Measurements from ENCODE around the gene UBE2D3.
"Not testable (repeated sequence)": the region's sequence is repeated elsewhere in the genome, so short reads cannot be mapped to it uniquely, and the experiment has no call there.

UBE2D3 gene

DNA sequence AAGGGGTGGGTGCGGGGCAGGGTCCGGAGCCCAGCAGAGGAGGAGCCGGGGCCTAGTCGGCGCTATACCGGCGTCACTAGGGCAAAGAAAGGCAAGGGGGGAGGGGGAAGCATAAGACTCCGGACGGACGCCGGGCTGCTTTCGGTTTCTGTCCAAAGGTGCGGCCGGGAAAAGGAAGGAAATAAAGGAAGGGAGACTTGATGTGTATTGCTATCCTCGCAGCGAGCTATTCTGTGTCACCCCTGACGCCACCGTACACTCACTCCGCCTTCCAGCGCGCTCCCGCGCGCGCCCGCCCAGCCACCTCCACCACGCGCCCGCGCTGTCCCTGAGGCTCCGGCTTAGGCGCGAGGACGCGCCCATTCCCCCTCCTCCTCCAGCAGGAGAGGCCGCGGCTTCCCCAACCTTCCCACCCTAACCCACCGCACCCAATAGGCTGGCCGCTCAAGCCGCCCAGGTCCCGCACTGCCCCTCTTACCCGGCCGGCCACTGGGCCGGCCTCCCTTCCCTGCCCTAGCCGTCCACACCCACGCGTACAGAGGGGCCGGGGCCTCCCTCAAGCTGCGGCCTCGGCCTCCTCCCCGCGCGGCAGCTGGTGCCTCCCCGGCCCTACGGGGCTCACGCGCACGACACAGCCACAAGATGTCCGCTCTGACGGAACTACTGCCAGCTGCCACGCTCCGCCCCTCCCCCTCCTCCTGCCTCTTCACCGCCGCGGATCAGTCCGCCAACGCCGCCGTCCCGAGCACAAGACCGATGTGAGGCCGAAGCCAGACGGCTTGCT is at the start of gene UBE2D3:
Gene UBE2D3, minus strand, starts transcription at position 662 of the 784 bp plus-strand sequence. CDS start 1,043 bp downstream, outside the sequence.
- Mint-ChIP-seq H3K4me3 (no peak within 1 kb of the TSS), H3K27ac (ENCODE audit: low read depth) (no peak within 1 kb of the TSS), H3K9me3 (no peaks in the 10 kb centered on the region), H3K27me3 (no peaks in the 10 kb centered on the region), H3K4me1 (peaks cover 28% of the 10 kb centered on the region), H3K36me3 (ENCODE audit: insufficient read depth) (peaks cover 12% of the 10 kb centered on the region)
- peak; percentile 47 for ATAC-seq (replicated peaks; ENCODE audit: extremely low read depth, poor library complexity, severe bottlenecking)
- peak; percentile 93 to 95 for DNase-seq (ENCODE audit: low spot score in 2 of 2)

DNA sequence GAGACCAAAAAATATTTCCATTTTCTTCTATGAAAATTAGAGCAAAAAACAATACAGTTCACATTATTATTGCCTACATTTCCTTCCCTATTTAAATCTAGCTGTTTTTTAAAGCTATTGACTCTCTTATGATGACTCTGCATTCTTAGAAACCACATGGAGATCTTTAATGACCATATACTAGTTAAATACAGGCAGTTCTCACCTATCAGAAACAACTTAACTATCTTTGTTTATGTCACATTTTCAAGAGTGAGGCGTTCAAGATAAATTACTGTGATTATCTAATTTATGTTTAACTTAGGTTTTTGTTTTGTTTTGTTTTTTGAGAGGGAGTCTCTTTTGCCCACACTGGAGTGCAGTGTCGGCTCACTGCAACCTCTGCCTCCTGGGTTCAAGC is 44.4 kb upstream of the UBE2D3 start:
- Mint-ChIP-seq H3K4me1 (peaks cover 27% of the 10 kb centered on the region), H3K4me3 (no peak overlapping the region), H3K27ac (ENCODE audit: low read depth) (no peak overlapping the region), H3K27me3 (no peaks in the 10 kb centered on the region), H3K9me3 (no peaks in the 10 kb centered on the region), H3K36me3 (ENCODE audit: insufficient read depth) (peaks cover 15% of the 10 kb centered on the region)
- DNase-seq (ENCODE audit: low spot score in 2 of 2) (no peak), ATAC-seq (replicated peaks; ENCODE audit: extremely low read depth, poor library complexity, severe bottlenecking) (no peak)

DNA sequence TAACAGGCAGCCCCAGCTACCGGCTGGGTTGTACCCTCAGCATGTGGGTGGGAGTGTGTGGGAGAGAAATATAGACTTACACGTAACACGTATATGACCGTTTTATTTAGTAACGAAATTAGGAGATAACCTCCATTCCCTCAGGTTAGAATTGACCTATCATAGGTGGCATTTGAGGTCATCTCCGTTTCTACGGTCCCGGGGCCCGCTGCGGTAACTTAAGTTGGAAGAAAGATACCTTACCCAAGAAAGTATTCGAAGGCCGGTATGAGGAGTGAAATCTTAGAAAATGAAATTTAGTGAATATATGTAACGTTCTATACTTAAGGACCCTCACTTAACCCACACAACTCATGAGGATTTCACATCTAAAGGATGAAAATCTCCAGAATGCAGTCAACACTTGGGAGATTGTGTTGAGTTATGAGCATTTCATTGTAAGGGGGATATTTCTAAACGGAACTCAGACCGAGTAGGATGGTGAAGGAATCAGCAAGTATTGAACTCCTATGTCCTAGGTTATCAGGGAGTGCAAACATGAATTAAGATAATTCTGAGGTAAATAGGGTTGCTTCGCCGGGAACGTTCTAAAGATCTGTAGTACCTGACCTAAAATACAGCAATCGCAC is 42.3 kb upstream of the UBE2D3 start:
- peaks cover 15% of the 10 kb centered on the region for H3K36me3 Mint-ChIP-seq (ENCODE audit: insufficient read depth)
- DNase-seq (ENCODE audit: low spot score in 2 of 2): no peak
- H3K27me3 Mint-ChIP-seq: no peaks in the 10 kb centered on the region
- peaks cover 39% of the 10 kb centered on the region for H3K4me1 Mint-ChIP-seq
- no peaks in the 10 kb centered on the region for H3K9me3 Mint-ChIP-seq
- ATAC-seq (replicated peaks; ENCODE audit: extremely low read depth, poor library complexity, severe bottlenecking): peak; percentile 25
- peak overlapping the region; percentile 97 for H3K27ac Mint-ChIP-seq (ENCODE audit: low read depth)
- H3K4me3 Mint-ChIP-seq: peak overlapping the region; percentile 90

DNA sequence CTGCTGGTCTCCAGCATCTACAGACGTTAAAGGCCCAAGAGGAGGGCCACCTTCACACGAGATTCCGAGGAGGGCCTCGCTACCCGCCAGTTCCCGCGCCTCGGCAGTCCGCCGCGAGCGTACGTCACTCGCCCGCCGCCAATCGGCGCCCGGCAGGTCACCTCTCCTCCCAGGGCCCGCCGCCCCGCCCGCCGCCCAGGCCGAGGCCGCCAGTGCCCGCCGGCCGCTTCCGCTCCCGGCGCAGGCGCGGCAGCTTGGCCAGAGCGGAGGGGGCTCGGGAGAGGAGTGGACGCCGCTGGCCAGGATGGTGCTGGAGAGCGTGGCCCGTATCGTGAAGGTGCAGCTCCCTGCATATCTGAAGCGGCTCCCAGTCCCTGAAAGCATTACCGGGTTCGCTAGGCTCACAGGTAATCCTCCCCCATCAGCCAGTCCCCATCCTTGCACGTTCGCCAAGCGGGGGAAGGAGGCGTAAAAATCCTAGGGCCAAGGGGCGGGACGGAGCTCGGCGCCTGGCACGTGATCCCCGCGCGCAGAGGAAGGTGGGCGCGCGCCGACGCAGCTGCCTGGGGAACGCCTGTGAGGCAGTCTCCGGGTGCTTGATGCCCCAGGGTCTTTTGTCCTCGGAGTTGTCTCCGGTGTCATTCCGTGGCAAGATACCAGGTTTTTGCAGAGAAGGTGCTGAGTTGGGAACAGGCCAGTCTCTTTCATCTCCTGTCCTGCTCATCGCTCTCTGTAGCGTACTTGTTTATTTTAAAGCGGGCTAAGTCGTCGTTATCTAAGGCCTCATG is 41.6 kb upstream of the UBE2D3 start, which contains the start of gene CISD2:
Gene CISD2, plus strand, starts transcription at position 212 of the 788 bp plus-strand sequence. Its CDS starts 93 bp downstream, at position 305.
- peak; percentile 84 to 92 for DNase-seq (ENCODE audit: low spot score in 2 of 2)
- H3K4me1 Mint-ChIP-seq: peaks cover 43% of the 10 kb centered on the region

DNA sequence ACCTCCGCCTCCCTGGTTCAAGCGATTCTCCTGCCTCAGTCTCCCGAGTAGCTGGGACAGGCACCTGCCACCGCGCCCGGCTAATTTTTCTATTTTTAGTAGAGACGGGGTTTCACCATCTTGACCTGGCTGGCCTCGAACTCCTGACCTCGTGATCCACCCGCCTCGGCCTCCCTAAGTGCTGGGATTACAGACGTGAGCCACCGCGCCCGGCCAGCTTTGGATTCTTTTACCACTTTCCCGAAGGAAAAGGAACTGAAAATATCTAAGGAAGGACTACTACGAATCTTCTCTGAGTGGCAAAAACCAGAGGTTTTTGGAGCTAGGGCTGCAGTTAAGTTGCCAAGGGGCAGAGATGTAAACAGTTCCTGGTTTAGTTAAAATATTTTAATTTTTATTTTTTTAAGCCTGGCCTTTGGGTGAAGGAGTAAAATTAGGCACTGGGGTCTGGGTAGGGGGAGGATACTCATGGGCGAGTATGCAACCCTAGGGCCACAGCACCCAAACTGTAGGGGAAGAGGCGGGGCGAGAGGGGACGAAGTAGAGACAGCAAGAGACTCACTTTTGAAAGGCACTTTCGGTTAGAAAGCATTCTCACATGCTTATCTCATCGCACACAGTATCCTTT is 40.9 kb upstream of the UBE2D3 start:
- peak overlapping the region; percentile 97 for H3K27ac Mint-ChIP-seq (ENCODE audit: low read depth)
- H3K36me3 Mint-ChIP-seq (ENCODE audit: insufficient read depth): peaks cover 15% of the 10 kb centered on the region
- peaks cover 41% of the 10 kb centered on the region for H3K4me1 Mint-ChIP-seq
- ATAC-seq (replicated peaks; ENCODE audit: extremely low read depth, poor library complexity, severe bottlenecking) (no peak), DNase-seq (ENCODE audit: low spot score in 2 of 2) (peak in 1 of 2 donors; percentile 16)
- peak overlapping the region; percentile 90 for H3K4me3 Mint-ChIP-seq
- no peaks in the 10 kb centered on the region for H3K9me3 Mint-ChIP-seq
- H3K27me3 Mint-ChIP-seq: no peaks in the 10 kb centered on the region

More for the DNA sequence above, 41.6 kb upstream of the UBE2D3 start, which contains the start of gene CISD2:
- Mint-ChIP-seq H3K36me3 (ENCODE audit: insufficient read depth) (peaks cover 15% of the 10 kb centered on the region), H3K4me3 (peak within 1 kb of the TSS; percentile 90), H3K27ac (ENCODE audit: low read depth) (peak within 1 kb of the TSS; percentile 97), H3K9me3 (no peaks in the 10 kb centered on the region), H3K27me3 (no peaks in the 10 kb centered on the region)
- ATAC-seq (replicated peaks; ENCODE audit: extremely low read depth, poor library complexity, severe bottlenecking): peak; percentile 82

DNA sequence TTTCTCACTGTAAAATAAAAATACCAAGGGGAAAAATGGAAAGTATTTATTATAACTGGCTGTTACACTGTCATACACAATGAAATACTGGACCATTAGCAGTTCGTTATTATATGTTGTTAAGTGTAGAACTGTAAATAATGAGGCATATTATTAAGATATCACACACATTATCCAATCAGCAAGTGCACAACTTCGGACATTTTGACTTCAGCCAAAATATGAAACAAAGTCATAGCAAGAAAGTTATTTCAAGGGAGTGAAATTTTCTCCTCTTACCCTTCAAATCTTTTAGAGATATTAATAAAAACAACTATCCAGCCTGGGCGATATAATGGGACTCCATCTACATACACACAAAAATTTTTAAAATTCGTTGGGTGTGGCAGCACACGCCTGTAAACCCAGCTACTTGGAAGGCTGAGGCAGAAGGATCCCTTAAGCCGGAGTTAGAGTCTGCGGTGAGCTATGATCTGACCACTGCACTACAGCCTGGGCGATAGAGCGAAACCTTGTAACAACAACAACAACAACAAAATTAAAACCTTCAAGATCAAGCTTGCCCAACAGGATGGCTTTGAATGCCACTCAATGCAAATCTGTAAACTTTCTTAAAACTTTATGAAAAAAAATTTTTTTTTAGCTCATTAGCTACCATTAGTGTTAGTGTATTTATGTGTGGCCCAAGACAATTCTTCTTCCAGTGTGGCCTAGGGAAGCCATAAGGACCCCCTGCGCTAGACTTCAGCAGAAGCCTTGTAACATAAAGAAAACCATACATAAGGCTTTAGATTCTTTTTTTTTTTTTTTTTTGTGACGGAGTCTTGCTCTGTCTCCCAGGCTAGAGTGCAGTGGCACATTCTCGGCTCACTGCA is 40.2 kb upstream of the UBE2D3 start:
- no peaks in the 10 kb centered on the region for H3K9me3 Mint-ChIP-seq
- no peaks in the 10 kb centered on the region for H3K27me3 Mint-ChIP-seq
- ATAC-seq (replicated peaks; ENCODE audit: extremely low read depth, poor library complexity, severe bottlenecking): no peak
- peak overlapping the region; percentile 97 for H3K27ac Mint-ChIP-seq (ENCODE audit: low read depth)
- H3K36me3 Mint-ChIP-seq (ENCODE audit: insufficient read depth): peaks cover 14% of the 10 kb centered on the region
- DNase-seq (ENCODE audit: low spot score in 2 of 2): no peak
- H3K4me1 Mint-ChIP-seq: peaks cover 34% of the 10 kb centered on the region
- peak overlapping the region; percentile 90 for H3K4me3 Mint-ChIP-seq

DNA sequence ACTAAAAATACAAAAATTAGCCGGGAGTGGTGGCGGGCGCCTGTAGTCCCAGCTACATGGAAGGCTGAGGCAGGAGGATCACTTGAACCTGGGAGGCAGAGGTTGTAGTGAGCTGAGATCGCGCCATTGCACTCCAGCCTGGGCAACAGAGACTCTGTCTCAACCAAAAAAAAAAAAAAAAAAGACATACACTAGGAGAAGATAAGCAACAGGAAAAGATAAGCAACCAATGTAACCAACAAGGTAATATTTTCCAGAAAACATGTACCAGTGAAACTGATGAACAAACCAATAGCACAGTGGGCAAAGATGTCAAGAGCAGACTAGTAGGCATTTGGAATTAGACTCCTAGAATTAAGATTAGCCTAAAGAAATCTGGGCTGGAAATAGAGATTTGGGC is 38.0 kb upstream of the UBE2D3 start:
- not testable (repeated sequence) for H3K27ac Mint-ChIP-seq (ENCODE audit: low read depth); H3K4me3 Mint-ChIP-seq; ATAC-seq (replicated peaks; ENCODE audit: extremely low read depth, poor library complexity, severe bottlenecking); H3K9me3 Mint-ChIP-seq; H3K27me3 Mint-ChIP-seq; DNase-seq (ENCODE audit: low spot score in 2 of 2)
- Mint-ChIP-seq H3K4me1 (peaks cover 28% of the 10 kb centered on the region), H3K36me3 (ENCODE audit: insufficient read depth) (peaks cover 14% of the 10 kb centered on the region)

DNA sequence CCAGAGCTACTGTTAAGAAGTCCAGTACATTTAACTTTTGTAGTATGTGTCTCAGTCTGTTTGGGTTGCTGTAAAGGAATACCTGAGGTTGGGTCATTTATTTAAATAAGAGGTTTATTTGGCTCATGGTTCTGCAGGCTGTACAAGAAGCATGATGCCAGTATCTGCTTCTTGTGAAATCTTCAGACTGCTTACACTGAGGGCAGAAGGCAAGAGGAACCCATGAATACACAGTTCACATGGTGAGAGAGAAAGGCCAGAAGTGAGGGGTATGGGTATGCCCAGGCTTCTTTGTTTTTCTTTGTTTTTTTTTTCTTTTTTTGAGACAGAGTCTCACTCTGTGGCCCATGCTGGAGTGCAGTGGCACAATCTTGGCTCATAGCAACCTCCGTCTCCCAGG is 35.4 kb upstream of the UBE2D3 start:
- Mint-ChIP-seq H3K36me3 (ENCODE audit: insufficient read depth) (peaks cover 2% of the 10 kb centered on the region), H3K4me3 (no peak overlapping the region), H3K4me1 (peaks cover 15% of the 10 kb centered on the region), H3K27me3 (no peaks in the 10 kb centered on the region), H3K9me3 (peaks cover 6% of the 10 kb centered on the region), H3K27ac (ENCODE audit: low read depth) (no peak overlapping the region)
- ATAC-seq (replicated peaks; ENCODE audit: extremely low read depth, poor library complexity, severe bottlenecking): no peak
- DNase-seq (ENCODE audit: low spot score in 2 of 2): no peak

DNA sequence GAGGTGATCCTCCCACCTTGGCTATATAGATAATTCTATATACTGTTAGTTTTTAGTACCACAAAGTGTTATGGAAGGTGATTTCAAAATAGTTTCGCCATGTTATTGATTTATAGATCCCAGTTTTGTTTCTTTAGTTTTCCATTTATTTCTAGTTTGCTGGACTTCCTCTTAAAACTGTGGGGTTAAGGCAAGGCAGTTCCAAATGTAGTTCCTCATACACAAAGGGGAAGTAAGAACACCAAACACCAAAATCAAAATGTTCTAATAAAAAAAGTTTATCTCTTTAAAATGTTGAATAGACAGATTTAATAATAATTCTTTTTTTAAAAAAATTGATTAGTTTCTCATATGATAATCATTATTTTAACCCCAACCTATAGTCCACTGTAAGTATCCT is 34.7 kb upstream of the UBE2D3 start:
- no peak overlapping the region for H3K4me3 Mint-ChIP-seq

DNA sequence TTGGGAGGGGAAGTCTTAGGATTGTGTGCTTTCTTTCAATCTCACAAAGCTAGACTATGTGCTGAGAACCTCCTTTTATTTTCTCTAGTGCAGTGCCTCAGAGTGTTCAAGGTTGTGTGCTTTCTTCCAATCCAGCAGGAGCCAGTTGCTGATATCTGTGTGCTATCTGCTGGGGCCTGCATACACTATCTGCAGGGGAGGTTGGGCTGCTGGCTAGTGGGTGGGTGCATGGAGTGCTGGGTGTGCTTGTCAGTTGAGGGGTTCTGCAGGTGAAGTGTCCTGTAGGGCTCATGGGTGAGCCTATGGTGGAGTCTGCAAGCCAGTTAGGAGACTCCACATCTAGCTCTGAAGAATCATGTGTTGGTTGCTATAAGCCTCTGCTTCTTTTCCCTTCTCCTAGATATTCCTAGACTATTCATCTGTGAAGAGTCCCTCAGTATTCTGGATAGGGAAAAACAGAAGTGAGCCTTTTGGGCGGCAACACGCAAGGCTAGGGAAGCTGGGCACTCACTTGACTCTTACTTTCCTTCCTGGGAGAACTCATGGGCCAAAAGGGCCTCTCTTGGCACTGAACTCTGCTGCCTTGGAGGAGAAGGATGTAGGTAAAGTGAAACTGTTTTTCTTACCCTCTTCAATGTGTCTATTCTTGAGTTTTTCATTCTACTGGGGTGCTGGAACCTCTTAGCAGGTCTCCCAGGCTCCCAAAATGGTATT is 33.4 kb upstream of the UBE2D3 start:
- H3K36me3 Mint-ChIP-seq (ENCODE audit: insufficient read depth): peaks cover 2% of the 10 kb centered on the region
- no peaks in the 10 kb centered on the region for H3K27me3 Mint-ChIP-seq
- H3K4me1 Mint-ChIP-seq: peaks cover 14% of the 10 kb centered on the region
- no peak overlapping the region for H3K4me3 Mint-ChIP-seq
- DNase-seq (ENCODE audit: low spot score in 2 of 2) (no peak), ATAC-seq (replicated peaks; ENCODE audit: extremely low read depth, poor library complexity, severe bottlenecking) (no peak)
- H3K9me3 Mint-ChIP-seq: peaks cover 6% of the 10 kb centered on the region
- H3K27ac Mint-ChIP-seq (ENCODE audit: low read depth): peak overlapping the region; percentile 58

More for the DNA sequence above, 34.7 kb upstream of the UBE2D3 start:
- H3K36me3 Mint-ChIP-seq (ENCODE audit: insufficient read depth): peaks cover 2% of the 10 kb centered on the region
- peaks cover 15% of the 10 kb centered on the region for H3K4me1 Mint-ChIP-seq
- no peaks in the 10 kb centered on the region for H3K27me3 Mint-ChIP-seq
- H3K27ac Mint-ChIP-seq (ENCODE audit: low read depth): no peak overlapping the region
- ATAC-seq (replicated peaks; ENCODE audit: extremely low read depth, poor library complexity, severe bottlenecking) (no peak), DNase-seq (ENCODE audit: low spot score in 2 of 2) (no peak)
- peaks cover 6% of the 10 kb centered on the region for H3K9me3 Mint-ChIP-seq

DNA sequence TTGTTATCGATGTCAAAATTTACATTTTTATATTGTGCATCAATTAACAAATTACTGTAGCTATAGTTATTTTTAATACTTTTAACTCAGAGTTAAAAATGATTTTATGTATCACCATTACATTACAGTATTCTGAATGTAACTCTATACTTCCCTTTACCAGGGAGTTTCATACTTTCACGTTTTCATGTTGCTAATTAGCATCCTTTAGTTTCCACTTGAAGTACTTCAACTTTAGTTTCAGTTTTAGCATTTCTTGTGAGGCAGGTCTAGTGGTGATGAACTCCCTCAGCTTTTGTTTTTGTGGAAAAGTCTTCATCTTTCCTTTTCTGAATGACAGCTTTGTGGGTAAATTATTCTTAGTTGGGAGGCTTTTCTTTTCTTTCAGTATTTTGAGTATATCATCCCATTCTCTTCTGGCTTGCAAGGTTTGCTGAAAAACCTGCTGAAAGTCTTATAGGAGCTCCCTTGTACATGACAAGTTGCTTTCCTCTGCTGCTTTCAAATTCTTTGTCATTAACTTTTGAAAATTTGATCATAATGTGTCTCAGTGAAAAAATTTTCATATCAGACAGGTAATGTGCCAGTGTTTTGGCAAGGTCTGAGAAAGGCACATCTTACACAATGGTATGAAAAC is 31.6 kb upstream of the UBE2D3 start:
- H3K4me1 Mint-ChIP-seq: no peaks in the 10 kb centered on the region
- no peaks in the 10 kb centered on the region for H3K36me3 Mint-ChIP-seq (ENCODE audit: insufficient read depth)
- H3K4me3 Mint-ChIP-seq: no peak overlapping the region
- H3K9me3 Mint-ChIP-seq: peaks cover 6% of the 10 kb centered on the region
- DNase-seq (ENCODE audit: low spot score in 2 of 2) (no peak), ATAC-seq (replicated peaks; ENCODE audit: extremely low read depth, poor library complexity, severe bottlenecking) (no peak)
- no peaks in the 10 kb centered on the region for H3K27me3 Mint-ChIP-seq
- no peak overlapping the region for H3K27ac Mint-ChIP-seq (ENCODE audit: low read depth)

Measured in central memory CD8-positive, alpha-beta T cell (primary cell).